ENCODE results near the gene PTPRT.

PTPRT gene

DNA sequence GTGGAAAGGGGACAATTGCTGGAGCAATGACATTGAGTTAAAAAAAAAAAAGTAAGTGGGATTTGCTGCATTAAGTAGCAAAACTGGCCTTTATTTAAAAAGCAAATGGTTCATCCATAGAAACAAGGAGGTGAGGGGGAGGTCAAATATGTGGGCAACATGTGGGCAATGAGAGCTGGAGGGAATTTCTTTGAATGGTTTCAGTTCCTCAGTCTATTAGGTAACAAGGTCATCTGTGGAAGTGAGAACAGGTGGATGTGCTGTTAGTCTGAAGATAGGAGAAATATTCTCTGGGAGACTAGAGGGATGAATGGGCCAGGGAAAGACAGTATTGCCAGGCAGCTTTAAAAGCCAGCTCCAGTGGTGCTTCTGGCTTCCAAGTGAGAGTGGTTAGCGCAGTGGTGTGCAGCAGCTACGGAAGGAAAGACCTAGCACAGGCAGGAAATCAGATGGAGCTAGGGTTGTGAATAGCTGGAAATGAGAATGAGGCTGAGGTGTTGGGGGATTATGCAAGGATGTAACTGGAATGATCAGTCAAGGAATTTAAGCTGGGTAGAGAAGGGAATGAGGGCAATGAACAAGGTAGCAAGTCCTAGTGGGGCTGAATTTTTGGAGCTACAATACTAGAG lies 727.6 kb downstream of the PTPRT start:
- CTCF ChIA-PET, result no interaction called here
- DNase-seq (ENCODE audit: extremely low spot score), result no peak
- no peak for TF ChIP-seq FOXK2 (IDR thresholded peaks at IDR 0.05)
- TF ChIP-seq SUZ12 (IDR thresholded peaks at IDR 0.05), result no peak
- TF ChIP-seq ARNT (IDR thresholded peaks at IDR 0.05), result no peak
- no peak for TF ChIP-seq FOXA1 (IDR thresholded peaks at IDR 0.05)
- TF ChIP-seq NFRKB (IDR thresholded peaks at IDR 0.05), result no peak
- TF ChIP-seq, protein P1, sequence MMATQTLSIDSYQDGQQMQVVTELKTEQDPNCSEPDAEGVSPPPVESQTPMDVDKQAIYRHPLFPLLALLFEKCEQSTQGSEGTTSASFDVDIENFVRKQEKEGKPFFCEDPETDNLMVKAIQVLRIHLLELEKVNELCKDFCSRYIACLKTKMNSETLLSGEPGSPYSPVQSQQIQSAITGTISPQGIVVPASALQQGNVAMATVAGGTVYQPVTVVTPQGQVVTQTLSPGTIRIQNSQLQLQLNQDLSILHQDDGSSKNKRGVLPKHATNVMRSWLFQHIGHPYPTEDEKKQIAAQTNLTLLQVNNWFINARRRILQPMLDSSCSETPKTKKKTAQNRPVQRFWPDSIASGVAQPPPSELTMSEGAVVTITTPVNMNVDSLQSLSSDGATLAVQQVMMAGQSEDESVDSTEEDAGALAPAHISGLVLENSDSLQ (IDR thresholded peaks at IDR 0.05), result no peak
- TF ChIP-seq HDGF (IDR thresholded peaks at IDR 0.05; ENCODE audit: borderline replicate concordance), result no peak
- TF ChIP-seq SP1 (IDR thresholded peaks at IDR 0.05), result no peak
- no peak for TF ChIP-seq FOXM1 (IDR thresholded peaks at IDR 0.05; ENCODE audit: borderline replicate concordance)
- TF ChIP-seq ELF4 (IDR thresholded peaks at IDR 0.05), result no peak
- TF ChIP-seq LEF1 (IDR thresholded peaks at IDR 0.05; ENCODE audit: borderline replicate concordance), result no peak
- no peak for TF ChIP-seq CTBP1 (IDR thresholded peaks at IDR 0.05; ENCODE audit: borderline replicate concordance)
- no peak for TF ChIP-seq ZNF384 (IDR thresholded peaks at IDR 0.05)
- TF ChIP-seq TARDBP (IDR thresholded peaks at IDR 0.05), result no peak
- no peak for TF ChIP-seq BHLHE40 (IDR thresholded peaks at IDR 0.05; ENCODE audit: borderline replicate concordance)
- no peak for TF ChIP-seq L3MBTL2 (conservative IDR thresholded peaks at IDR 0.05)
- POLR2A ChIA-PET, result no interaction called here

DNA sequence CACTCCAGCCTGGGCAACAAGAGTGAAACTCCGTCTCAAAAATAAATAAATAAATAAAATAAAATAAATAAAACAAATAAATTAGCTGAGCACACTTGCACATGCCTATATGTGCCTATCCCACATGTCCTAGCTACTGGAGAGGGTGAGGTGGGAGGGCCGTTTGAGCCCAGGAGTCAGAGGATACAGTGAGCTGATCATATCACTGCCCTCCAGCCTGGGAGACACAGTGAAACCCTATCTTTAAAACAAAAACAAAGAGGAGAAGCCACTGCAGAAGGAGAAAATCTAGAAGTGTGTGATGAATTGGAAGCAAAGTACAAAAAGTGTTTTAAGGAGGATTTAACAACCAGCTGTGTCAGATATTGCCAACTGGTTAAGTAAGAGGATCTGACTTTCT lies 728.4 kb downstream of the PTPRT start:
- TF ChIP-seq, protein P1 (IDR thresholded peaks at IDR 0.05), result no peak
- TF ChIP-seq TARDBP (IDR thresholded peaks at IDR 0.05) (no peak), FOXA1 (IDR thresholded peaks at IDR 0.05) (no peak), ARNT (IDR thresholded peaks at IDR 0.05) (no peak), SP1 (IDR thresholded peaks at IDR 0.05) (no peak), NFRKB (IDR thresholded peaks at IDR 0.05) (no peak), BHLHE40 (IDR thresholded peaks at IDR 0.05; ENCODE audit: borderline replicate concordance) (no peak), FOXM1 (IDR thresholded peaks at IDR 0.05; ENCODE audit: borderline replicate concordance) (no peak), ELF4 (IDR thresholded peaks at IDR 0.05) (no peak), HDGF (IDR thresholded peaks at IDR 0.05; ENCODE audit: borderline replicate concordance) (no peak), FOXK2 (IDR thresholded peaks at IDR 0.05) (no peak), LEF1 (IDR thresholded peaks at IDR 0.05; ENCODE audit: borderline replicate concordance) (no peak), L3MBTL2 (conservative IDR thresholded peaks at IDR 0.05) (no peak), CTBP1 (IDR thresholded peaks at IDR 0.05; ENCODE audit: borderline replicate concordance) (no peak), ZNF384 (IDR thresholded peaks at IDR 0.05) (no peak)
- CTCF ChIA-PET, result no interaction called here
- DNase-seq (ENCODE audit: extremely low spot score), result no peak
- POLR2A ChIA-PET, result no interaction called here

DNA sequence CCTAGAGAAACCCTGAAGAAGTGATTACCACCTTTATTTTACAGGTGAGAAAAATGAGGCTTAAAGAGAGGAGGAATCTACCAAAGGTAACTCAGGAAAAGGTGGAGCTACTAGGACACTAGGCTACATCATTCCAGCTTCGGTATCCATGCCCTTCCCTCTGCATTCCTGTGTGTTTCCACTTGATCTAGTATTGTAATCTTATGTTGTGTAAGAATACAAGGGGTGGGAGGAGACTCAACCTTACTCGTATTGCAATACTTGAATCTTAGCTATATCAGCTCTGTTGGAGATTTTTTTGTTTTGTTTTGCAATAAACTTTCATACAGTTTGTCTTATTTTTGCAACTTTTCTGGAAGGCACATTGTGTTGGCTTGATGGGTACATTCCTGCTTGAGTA lies 742.4 kb downstream of the PTPRT start:
- ChIA-PET CTCF (no interaction called here), POLR2A (no interaction called here)
- no peak for TF ChIP-seq FOXA1 (IDR thresholded peaks at IDR 0.05)
- no peak for TF ChIP-seq L3MBTL2 (conservative IDR thresholded peaks at IDR 0.05)
- TF ChIP-seq FOXK2 (IDR thresholded peaks at IDR 0.05), result no peak
- TF ChIP-seq, protein P1 (IDR thresholded peaks at IDR 0.05), result no peak
- TF ChIP-seq NFRKB (IDR thresholded peaks at IDR 0.05), result no peak
- TF ChIP-seq ARNT (IDR thresholded peaks at IDR 0.05), result no peak
- DNase-seq (ENCODE audit: extremely low spot score), result no peak

DNA sequence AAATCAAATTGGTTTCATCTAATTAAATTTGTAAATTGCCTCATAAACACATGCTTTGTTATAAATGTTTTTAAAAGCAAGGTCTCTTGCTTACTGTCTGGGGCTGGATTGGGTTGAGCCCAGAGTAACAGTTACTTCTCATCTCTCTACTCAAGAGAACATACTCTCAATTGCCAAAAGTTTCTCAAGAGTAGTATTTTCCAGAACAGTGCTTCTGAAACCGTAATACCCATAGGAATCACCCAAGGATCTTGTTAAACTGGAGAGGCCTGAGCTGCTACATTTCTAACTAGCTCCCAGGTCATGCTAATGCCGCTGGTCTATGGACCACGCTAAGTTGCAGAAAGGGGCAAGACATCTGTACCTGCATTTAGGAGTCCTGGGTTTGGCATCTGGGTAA lies 744.9 kb downstream of the PTPRT start:
- no peak for DNase-seq (ENCODE audit: extremely low spot score)
- ChIA-PET POLR2A (no interaction called here), CTCF (no interaction called here)
- TF ChIP-seq ZNF384 (IDR thresholded peaks at IDR 0.05), result no peak
- TF ChIP-seq BHLHE40 (IDR thresholded peaks at IDR 0.05; ENCODE audit: borderline replicate concordance), result no peak
- no peak for TF ChIP-seq FOXK2 (IDR thresholded peaks at IDR 0.05)
- no peak for TF ChIP-seq NFRKB (IDR thresholded peaks at IDR 0.05)
- TF ChIP-seq FOXA1 (IDR thresholded peaks at IDR 0.05), result no peak
- no peak for TF ChIP-seq CTBP1 (IDR thresholded peaks at IDR 0.05; ENCODE audit: borderline replicate concordance)
- TF ChIP-seq TARDBP (IDR thresholded peaks at IDR 0.05), result no peak
- TF ChIP-seq SP1 (IDR thresholded peaks at IDR 0.05), result no peak
- no peak for TF ChIP-seq FOXM1 (IDR thresholded peaks at IDR 0.05; ENCODE audit: borderline replicate concordance)
- no peak for TF ChIP-seq ARNT (IDR thresholded peaks at IDR 0.05)

DNA sequence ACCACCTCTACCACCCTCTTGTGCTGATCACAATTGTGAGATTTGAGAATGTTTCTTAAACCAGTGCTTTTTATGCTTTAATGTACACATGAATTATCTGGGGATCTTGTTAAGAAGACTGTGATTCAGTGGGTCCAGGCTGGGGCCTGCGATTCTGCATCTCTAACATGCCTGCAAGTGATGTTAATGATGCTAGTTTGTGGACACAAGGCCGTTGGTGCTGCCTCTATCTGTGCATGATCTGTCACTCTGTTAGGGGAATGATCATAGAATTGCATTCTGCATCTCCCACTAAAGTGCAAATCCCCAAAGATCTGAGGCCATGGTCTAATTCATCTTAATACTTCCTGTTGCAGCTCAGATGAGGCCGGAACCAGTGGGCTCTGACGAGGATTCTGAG lies 746.5 kb downstream of the PTPRT start:
- ChIA-PET POLR2A (no interaction called here), CTCF (interaction anchor here (0.5 kb wide), 1 partner anchor 87 kb away, joined by 6 read pairs; no protein-coding TSS in a partner anchor)
- no peak for TF ChIP-seq NFRKB (IDR thresholded peaks at IDR 0.05)
- TF ChIP-seq FOXK2 (IDR thresholded peaks at IDR 0.05), result no peak
- no peak for TF ChIP-seq HDGF (IDR thresholded peaks at IDR 0.05; ENCODE audit: borderline replicate concordance)
- TF ChIP-seq CTBP1 (IDR thresholded peaks at IDR 0.05; ENCODE audit: borderline replicate concordance), result no peak
- no peak for TF ChIP-seq LEF1 (IDR thresholded peaks at IDR 0.05; ENCODE audit: borderline replicate concordance)
- TF ChIP-seq ARNT (IDR thresholded peaks at IDR 0.05), result no peak
- no peak for TF ChIP-seq TARDBP (IDR thresholded peaks at IDR 0.05)
- no peak for TF ChIP-seq SUZ12 (IDR thresholded peaks at IDR 0.05)
- no peak for TF ChIP-seq BHLHE40 (IDR thresholded peaks at IDR 0.05; ENCODE audit: borderline replicate concordance)
- no peak for DNase-seq (ENCODE audit: extremely low spot score)

DNA sequence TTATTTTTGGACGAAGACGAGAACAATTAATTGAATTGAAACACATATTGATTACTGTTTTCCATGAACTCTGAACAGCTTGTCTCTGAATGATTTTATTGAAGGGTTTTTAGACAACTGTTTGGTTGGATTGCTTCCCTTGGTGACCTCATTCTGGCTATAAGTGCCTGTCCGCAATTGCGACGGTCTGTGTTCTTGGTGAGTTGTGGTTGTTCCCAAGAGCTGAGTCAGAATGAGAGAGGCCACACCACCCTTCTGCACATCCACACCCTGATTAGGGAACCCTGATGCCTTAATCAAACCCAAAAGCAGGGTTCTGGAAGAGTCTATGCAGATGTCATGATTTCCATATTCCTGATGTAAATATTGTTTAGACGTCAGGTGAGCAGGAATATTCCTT lies 747.0 kb downstream of the PTPRT start:
- no peak for DNase-seq (ENCODE audit: extremely low spot score)
- POLR2A ChIA-PET, result no interaction called here
- CTCF ChIA-PET, result no interaction called here
- TF ChIP-seq TARDBP (IDR thresholded peaks at IDR 0.05), result no peak
- no peak for TF ChIP-seq FOXK2 (IDR thresholded peaks at IDR 0.05)
- TF ChIP-seq SUZ12 (IDR thresholded peaks at IDR 0.05), result no peak
- TF ChIP-seq BHLHE40 (IDR thresholded peaks at IDR 0.05; ENCODE audit: borderline replicate concordance), result no peak
- TF ChIP-seq LEF1 (IDR thresholded peaks at IDR 0.05; ENCODE audit: borderline replicate concordance), result no peak
